HepG2 (cell line): Measurements from ENCODE around the gene SHC1. TPM values are rescaled to one million over a fixed set of nuclear protein-coding genes. Genes with fewer than 3 reads are reported as not detected.

ENCODE experiments used
- BATF2 ChIP-seq: sonication (generic); formaldehyde crosslinking; IDR thresholded peaks from 2 replicates; pipeline ENCODE4 v1.8.0; 2022; ENCODE audit warnings: mild to moderate bottlenecking, missing genetic modification reagents, moderate library complexity
- KLF13 ChIP-seq: sonication (generic); formaldehyde crosslinking; IDR thresholded peaks from 2 replicates; pipeline ENCODE4 v1.4.0; 2020; ENCODE audit warnings: mild to moderate bottlenecking, missing genetic modification reagents
- NAIF1 ChIP-seq: sonication (generic); formaldehyde crosslinking; IDR thresholded peaks from 2 replicates; pipeline ENCODE4 v1.5.0; 2020; ENCODE audit warnings: mild to moderate bottlenecking, missing genetic modification reagents, borderline replicate concordance
- SAFB2 ChIP-seq: sonication (generic); formaldehyde crosslinking; IDR thresholded peaks from 2 replicates; pipeline ENCODE4 v1.5.1; 2020; ENCODE audit warnings: missing genetic modification reagents, low read depth, mild to moderate bottlenecking, borderline replicate concordance
- SIX4 ChIP-seq: sonication (generic); formaldehyde crosslinking; IDR thresholded peaks from 2 replicates; pipeline ENCODE4 v1.4.0; 2020; ENCODE audit warnings: missing genetic modification reagents
- TOPORS ChIP-seq: sonication (generic); formaldehyde crosslinking; IDR thresholded peaks from 2 replicates; pipeline ENCODE4 v1.8.0; 2023; ENCODE audit warnings: mild to moderate bottlenecking, missing genetic modification reagents
- ZFP1 ChIP-seq: IDR thresholded peaks from 2 replicates; pipeline ENCODE4 v1.6.1; 2016
- ZHX1 ChIP-seq: sonication (generic); formaldehyde crosslinking; IDR thresholded peaks from 2 replicates; pipeline ENCODE4 v1.8.1; 2022; ENCODE audit warnings: low read depth, mild to moderate bottlenecking, missing genetic modification reagents
- ZNF317 ChIP-seq: sonication (generic); formaldehyde crosslinking; IDR thresholded peaks from 2 replicates; pipeline ENCODE4 v1.5.0; 2020; ENCODE audit warnings: mild to moderate bottlenecking, missing genetic modification reagents
- ZNF543 ChIP-seq: sonication (generic); formaldehyde crosslinking; IDR thresholded peaks from 2 replicates; pipeline ENCODE4 v1.4.0; 2020; ENCODE audit warnings: mild to moderate bottlenecking, missing genetic modification reagents
- ZNF709 ChIP-seq: sonication (generic); formaldehyde crosslinking; IDR thresholded peaks from 2 replicates; pipeline ENCODE4 v1.5.0; 2020; ENCODE audit warnings: mild to moderate bottlenecking, missing genetic modification reagents
- ZNF775 ChIP-seq: sonication (generic); formaldehyde crosslinking; IDR thresholded peaks from 2 replicates; pipeline ENCODE4 v1.4.0; 2020; ENCODE audit warnings: missing genetic modification reagents, mild to moderate bottlenecking, moderate library complexity, borderline replicate concordance
- ZSCAN21 ChIP-seq: sonication (generic); formaldehyde crosslinking; IDR thresholded peaks from 2 replicates; pipeline ENCODE4 v1.8.0; 2022; ENCODE audit warnings: mild to moderate bottlenecking, missing genetic modification reagents, moderate library complexity, borderline replicate concordance
- polyA plus RNA-seq, 8 experiments: library from polyadenylated mRNA; depleted of rRNA in 3 of 8; stranded (reverse) in 7 of 8; unstranded in 1 of 8; fragments of >200 nt; fragmentation: Illumina TruSeq in 4 of 8; extraction: Trizol in 4 of 8; gene quantifications; 2 replicates each; pipeline versions ENCODE4 v1.2.1 to v1.2.3, GENCODE V29; 2011 to 2016; ENCODE audit warnings: low read depth in 4 of 8, missing spikeins in 1 of 8, mixed read lengths in 1 of 8; ENCODE audit not compliant: insufficient read depth in 1 of 8
- total RNA-seq, 5 experiments: library from RNA; depleted of rRNA; stranded (reverse); fragments of >200 nt; fragmentation: Illumina TruSeq; extraction: Trizol; gene quantifications; 2 replicates each; pipeline ENCODE4 v1.2.3, GENCODE V29; 2016; ENCODE audit warnings: low read depth in 1 of 5
- TF ChIP-seq, protein P1 (sequence below): sonication (generic); formaldehyde crosslinking; IDR thresholded peaks from 2 replicates; pipeline ENCODE4 v1.9.0; 2022; ENCODE audit warnings: low read depth, missing genetic modification reagents
- TF ChIP-seq, protein P2 (sequence below): IDR thresholded peaks from 2 replicates; pipeline ENCODE4 v1.6.1; 2016
- TF ChIP-seq, protein P3 (sequence below), 2 experiments: sonication (generic) in 1 of 2; formaldehyde crosslinking in 1 of 2; IDR thresholded peaks; 2 replicates each; pipeline versions ENCODE4 v1.4.0 to v1.6.1; 2018 to 2020; ENCODE audit warnings: missing genetic modification reagents in 2 of 2, borderline replicate concordance in 1 of 2, low read depth in 1 of 2, mild to moderate bottlenecking in 1 of 2, missing biosample characterization in 1 of 2
- TF ChIP-seq, protein P4 (sequence below): sonication (generic); formaldehyde crosslinking; IDR thresholded peaks from 2 replicates; pipeline ENCODE4 v1.5.1; 2020; ENCODE audit warnings: missing genetic modification reagents, mild to moderate bottlenecking, borderline replicate concordance

SHC1 gene
- total and polyA plus RNA-seq, 2 of the 13 experiments (the other 11 are each of a cell fraction or from before 2014, with no cell fraction given) = 52.0 to 137 TPM

DNA sequence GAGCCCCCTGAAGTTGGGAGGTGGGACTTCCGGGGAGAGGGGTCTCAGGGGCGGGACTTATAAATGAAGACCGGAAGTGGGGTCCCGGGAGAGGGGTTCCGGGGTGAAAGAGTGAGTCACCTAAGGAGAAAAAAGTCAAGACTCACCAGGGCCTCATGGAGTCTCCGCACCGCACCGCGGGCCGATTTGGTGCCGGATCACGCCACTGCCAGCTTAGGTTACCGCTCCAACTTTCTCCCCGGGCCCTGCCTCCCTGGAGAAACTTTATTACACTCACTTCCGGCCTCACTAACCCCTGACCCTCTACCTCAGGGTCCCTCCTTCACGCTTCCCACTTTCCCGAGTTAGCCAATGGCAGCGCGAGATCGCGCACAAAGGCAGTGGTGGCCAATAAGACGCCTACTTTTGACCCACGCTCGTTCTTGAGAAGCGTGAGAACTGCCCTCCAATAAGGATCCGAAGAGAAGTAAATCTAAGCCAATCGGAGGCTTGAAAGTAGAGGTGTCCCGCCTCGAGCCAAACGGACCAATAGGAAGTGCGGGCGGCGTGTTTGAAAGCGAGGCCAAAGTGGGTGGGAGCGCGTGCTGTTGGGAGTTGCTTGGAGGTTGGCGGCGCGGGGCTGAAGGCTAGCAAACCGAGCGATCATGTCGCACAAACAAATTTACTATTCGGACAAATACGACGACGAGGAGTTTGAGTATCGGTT, 3.7 kb upstream of the SHC1 start, which contains the start of gene CKS1B (continued):
- no peak; the same call in 1 of the 2 replicates for TF ChIP-seq NAIF1 (CRISPR knock-in tag)
- no peak; the same call in 1 of the 2 replicates for TF ChIP-seq SAFB2
- peak; percentile 78; the same call in 1 of the 2 replicates for TF ChIP-seq ZNF775 (CRISPR knock-in tag)
- TF ChIP-seq ZNF543 (CRISPR knock-in tag) = peak; percentile 68; the same call in 1 of the 2 replicates
- TF ChIP-seq KLF13 (CRISPR knock-in tag) = no peak
- peak; percentile 93 for TF ChIP-seq TOPORS
- TF ChIP-seq, protein P1, sequence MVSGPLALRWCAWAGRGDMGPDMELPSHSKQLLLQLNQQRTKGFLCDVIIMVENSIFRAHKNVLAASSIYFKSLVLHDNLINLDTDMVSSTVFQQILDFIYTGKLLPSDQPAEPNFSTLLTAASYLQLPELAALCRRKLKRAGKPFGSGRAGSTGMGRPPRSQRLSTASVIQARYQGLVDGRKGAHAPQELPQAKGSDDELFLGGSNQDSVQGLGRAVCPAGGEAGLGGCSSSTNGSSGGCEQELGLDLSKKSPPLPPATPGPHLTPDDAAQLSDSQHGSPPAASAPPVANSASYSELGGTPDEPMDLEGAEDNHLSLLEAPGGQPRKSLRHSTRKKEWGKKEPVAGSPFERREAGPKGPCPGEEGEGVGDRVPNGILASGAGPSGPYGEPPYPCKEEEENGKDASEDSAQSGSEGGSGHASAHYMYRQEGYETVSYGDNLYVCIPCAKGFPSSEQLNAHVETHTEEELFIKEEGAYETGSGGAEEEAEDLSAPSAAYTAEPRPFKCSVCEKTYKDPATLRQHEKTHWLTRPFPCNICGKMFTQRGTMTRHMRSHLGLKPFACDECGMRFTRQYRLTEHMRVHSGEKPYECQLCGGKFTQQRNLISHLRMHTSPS (CRISPR knock-in tag) = no peak
- peak; percentile 74; the same call in 1 of the 2 replicates for TF ChIP-seq ZSCAN21 (CRISPR knock-in tag)
- TF ChIP-seq, protein P2, sequence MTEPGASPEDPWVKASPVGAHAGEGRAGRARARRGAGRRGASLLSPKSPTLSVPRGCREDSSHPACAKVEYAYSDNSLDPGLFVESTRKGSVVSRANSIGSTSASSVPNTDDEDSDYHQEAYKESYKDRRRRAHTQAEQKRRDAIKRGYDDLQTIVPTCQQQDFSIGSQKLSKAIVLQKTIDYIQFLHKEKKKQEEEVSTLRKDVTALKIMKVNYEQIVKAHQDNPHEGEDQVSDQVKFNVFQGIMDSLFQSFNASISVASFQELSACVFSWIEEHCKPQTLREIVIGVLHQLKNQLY (CRISPR knock-in tag) = 0 out of 2 replicates have a peak, but pooled peaks have one; percentile 19
- peak; percentile 77; the same call in 1 of the 2 replicates for TF ChIP-seq ZNF317 (CRISPR knock-in tag)
- TF ChIP-seq ZNF709 (CRISPR knock-in tag) = 0 out of 2 replicates have a peak, but pooled peaks have one; percentile 73
- TF ChIP-seq ZFP1 (CRISPR knock-in tag) = no peak
- TF ChIP-seq, protein P3, sequence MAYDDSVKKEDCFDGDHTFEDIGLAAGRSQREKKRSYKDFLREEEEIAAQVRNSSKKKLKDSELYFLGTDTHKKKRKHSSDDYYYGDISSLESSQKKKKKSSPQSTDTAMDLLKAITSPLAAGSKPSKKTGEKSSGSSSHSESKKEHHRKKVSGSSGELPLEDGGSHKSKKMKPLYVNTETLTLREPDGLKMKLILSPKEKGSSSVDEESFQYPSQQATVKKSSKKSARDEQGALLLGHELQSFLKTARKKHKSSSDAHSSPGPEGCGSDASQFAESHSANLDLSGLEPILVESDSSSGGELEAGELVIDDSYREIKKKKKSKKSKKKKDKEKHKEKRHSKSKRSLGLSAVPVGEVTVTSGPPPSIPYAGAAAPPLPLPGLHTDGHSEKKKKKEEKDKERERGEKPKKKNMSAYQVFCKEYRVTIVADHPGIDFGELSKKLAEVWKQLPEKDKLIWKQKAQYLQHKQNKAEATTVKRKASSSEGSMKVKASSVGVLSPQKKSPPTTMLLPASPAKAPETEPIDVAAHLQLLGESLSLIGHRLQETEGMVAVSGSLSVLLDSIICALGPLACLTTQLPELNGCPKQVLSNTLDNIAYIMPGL (CRISPR knock-in tag; IDR thresholded peaks at IDR 0.05; ENCODE audit: borderline replicate concordance in 1 of 2, low read depth in 1 of 2) = peak; percentile 7 to 71; a peak in 3 of 4 replicates
- no peak for TF ChIP-seq ZHX1 (CRISPR knock-in tag)
- TF ChIP-seq, protein P4, sequence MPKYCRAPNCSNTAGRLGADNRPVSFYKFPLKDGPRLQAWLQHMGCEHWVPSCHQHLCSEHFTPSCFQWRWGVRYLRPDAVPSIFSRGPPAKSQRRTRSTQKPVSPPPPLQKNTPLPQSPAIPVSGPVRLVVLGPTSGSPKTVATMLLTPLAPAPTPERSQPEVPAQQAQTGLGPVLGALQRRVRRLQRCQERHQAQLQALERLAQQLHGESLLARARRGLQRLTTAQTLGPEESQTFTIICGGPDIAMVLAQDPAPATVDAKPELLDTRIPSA (CRISPR knock-in tag) = no peak
- TF ChIP-seq SIX4 (CRISPR knock-in tag) = no peak
- peak; percentile 61; the same call in 1 of the 2 replicates for TF ChIP-seq BATF2
